ENCODE data around the gene CLDN18. TPM values are rescaled to one million over a fixed set of nuclear protein-coding genes. Genes with fewer than 3 reads are reported as not detected.

CLDN18 gene
- total RNA-seq, 2 donors from 2014 or later = not detected

GRCh38 chr3:138005627-138006026, 4.3 kb upstream of the CLDN18 start:
- peaks cover 25% of the 10 kb centered on the region for H3K27me3 Mint-ChIP-seq
- ATAC-seq = no peak
- H3K27ac Mint-ChIP-seq = no peak overlapping the region
- H3K4me1 Mint-ChIP-seq = no peaks in the 10 kb centered on the region
- H3K9me3 ChIP-seq (ENCODE audit: control insufficient read depth, low read length, poor library complexity, severe bottlenecking) = no peaks in the 10 kb centered on the region
- H3K36me3 Mint-ChIP-seq (ENCODE audit: low read depth) = no peaks in the 10 kb centered on the region
- no peak overlapping the region for H3K4me3 Mint-ChIP-seq
- no peak for DNase-seq

GRCh38 chr3:138007898-138008297, 2.1 kb upstream of the CLDN18 start:
- DNase-seq (no peak), ATAC-seq (no peak)
- Mint-ChIP-seq H3K36me3 (ENCODE audit: low read depth) (no peaks in the 10 kb centered on the region), H3K4me3 (no peak overlapping the region), H3K27me3 (peaks cover 11% of the 10 kb centered on the region), H3K27ac (no peak overlapping the region), H3K4me1 (no peaks in the 10 kb centered on the region)
- H3K9me3 ChIP-seq (ENCODE audit: control insufficient read depth, low read length, poor library complexity, severe bottlenecking) = no peaks in the 10 kb centered on the region

GRCh38 chr3:138010273-138010590, 267 bp downstream of the CLDN18 start:
- Mint-ChIP-seq H3K27ac (no peak overlapping the region), H3K36me3 (ENCODE audit: low read depth) (no peaks in the 10 kb centered on the region), H3K4me1 (no peaks in the 10 kb centered on the region), H3K27me3 (peaks cover 11% of the 10 kb centered on the region), H3K4me3 (no peak overlapping the region)
- DNase-seq (no peak), ATAC-seq (no peak)
- no peaks in the 10 kb centered on the region for H3K9me3 ChIP-seq (ENCODE audit: control insufficient read depth, low read length, poor library complexity, severe bottlenecking)

GRCh38 chr3:138011722-138012121, 1.8 kb downstream of the CLDN18 start:
- Mint-ChIP-seq H3K4me3 (no peak overlapping the region), H3K36me3 (ENCODE audit: low read depth) (no peaks in the 10 kb centered on the region), H3K27ac (no peak overlapping the region), H3K27me3 (peaks cover 10% of the 10 kb centered on the region), H3K4me1 (no peaks in the 10 kb centered on the region)
- H3K9me3 ChIP-seq (ENCODE audit: control insufficient read depth, low read length, poor library complexity, severe bottlenecking) = no peaks in the 10 kb centered on the region
- DNase-seq (no peak), ATAC-seq (no peak)

GRCh38 chr3:138012526-138012925, 2.6 kb downstream of the CLDN18 start:
- Mint-ChIP-seq H3K4me1 (no peaks in the 10 kb centered on the region), H3K27me3 (peaks cover 4% of the 10 kb centered on the region), H3K4me3 (no peak overlapping the region), H3K27ac (no peak overlapping the region), H3K36me3 (ENCODE audit: low read depth) (no peaks in the 10 kb centered on the region)
- H3K9me3 ChIP-seq (ENCODE audit: control insufficient read depth, low read length, poor library complexity, severe bottlenecking) = no peaks in the 10 kb centered on the region
- ATAC-seq = no peak
- no peak for DNase-seq

- Mint-ChIP-seq H3K27me3 (no peaks in the 10 kb centered on the region), H3K4me1 (no peaks in the 10 kb centered on the region), H3K27ac (no peak overlapping the region), H3K4me3 (no peak overlapping the region), H3K36me3 (ENCODE audit: low read depth) (no peaks in the 10 kb centered on the region)
- no peaks in the 10 kb centered on the region for H3K9me3 ChIP-seq (ENCODE audit: control insufficient read depth, low read length, poor library complexity, severe bottlenecking)
- ATAC-seq (no peak), DNase-seq (no peak)
Observed at GRCh38 chr3:138016065-138016464, 6.1 kb downstream of the CLDN18 start.

GRCh38 chr3:138019281-138020069, 9.5 kb downstream of the CLDN18 start:
- Mint-ChIP-seq H3K27ac (no peak overlapping the region), H3K36me3 (ENCODE audit: low read depth) (no peaks in the 10 kb centered on the region), H3K27me3 (peaks cover 2% of the 10 kb centered on the region), H3K4me3 (no peak overlapping the region), H3K4me1 (no peaks in the 10 kb centered on the region)
- ATAC-seq (no peak), DNase-seq (no peak)
- H3K9me3 ChIP-seq (ENCODE audit: control insufficient read depth, low read length, poor library complexity, severe bottlenecking) = no peaks in the 10 kb centered on the region

- DNase-seq (no peak), ATAC-seq (no peak)
- no peaks in the 10 kb centered on the region for H3K9me3 ChIP-seq (ENCODE audit: control insufficient read depth, low read length, poor library complexity, severe bottlenecking)
- H3K36me3 Mint-ChIP-seq (ENCODE audit: low read depth) = no peaks in the 10 kb centered on the region
- no peak overlapping the region for H3K4me3 Mint-ChIP-seq
- H3K4me1 Mint-ChIP-seq = no peaks in the 10 kb centered on the region
- peaks cover 15% of the 10 kb centered on the region for H3K27me3 Mint-ChIP-seq
- no peak overlapping the region for H3K27ac Mint-ChIP-seq
Observed at GRCh38 chr3:138023754-138024153, 13.8 kb downstream of the CLDN18 start.

GRCh38 chr3:138025553-138025952, 15.6 kb downstream of the CLDN18 start:
- H3K36me3 Mint-ChIP-seq (ENCODE audit: low read depth) = no peaks in the 10 kb centered on the region
- no peaks in the 10 kb centered on the region for H3K9me3 ChIP-seq (ENCODE audit: control insufficient read depth, low read length, poor library complexity, severe bottlenecking)
- DNase-seq (no peak), ATAC-seq (no peak)
- no peak overlapping the region for H3K27ac Mint-ChIP-seq
- H3K27me3 Mint-ChIP-seq = peaks cover 21% of the 10 kb centered on the region
- no peaks in the 10 kb centered on the region for H3K4me1 Mint-ChIP-seq
- H3K4me3 Mint-ChIP-seq = no peak overlapping the region

GRCh38 chr3:138027821-138028220, 17.9 kb downstream of the CLDN18 start:
- H3K9me3 ChIP-seq (ENCODE audit: control insufficient read depth, low read length, poor library complexity, severe bottlenecking) = no peaks in the 10 kb centered on the region
- Mint-ChIP-seq H3K27ac (no peak overlapping the region), H3K27me3 (peaks cover 32% of the 10 kb centered on the region), H3K4me3 (no peak overlapping the region), H3K4me1 (no peaks in the 10 kb centered on the region), H3K36me3 (ENCODE audit: low read depth) (no peaks in the 10 kb centered on the region)
- ATAC-seq (no peak), DNase-seq (no peak)

GRCh38 chr3:138030734-138031280, 20.8 kb downstream of the CLDN18 start:
- H3K27ac Mint-ChIP-seq = no peak overlapping the region
- ATAC-seq (no peak), DNase-seq (no peak)
- H3K36me3 Mint-ChIP-seq (ENCODE audit: low read depth) = no peaks in the 10 kb centered on the region
- H3K27me3 Mint-ChIP-seq = peaks cover 42% of the 10 kb centered on the region
- no peaks in the 10 kb centered on the region for H3K9me3 ChIP-seq (ENCODE audit: control insufficient read depth, low read length, poor library complexity, severe bottlenecking)
- no peaks in the 10 kb centered on the region for H3K4me1 Mint-ChIP-seq
- H3K4me3 Mint-ChIP-seq = no peak overlapping the region

GRCh38 chr3:138031536-138031935, 21.6 kb downstream of the CLDN18 start:
- no peaks in the 10 kb centered on the region for H3K4me1 Mint-ChIP-seq
- H3K9me3 ChIP-seq (ENCODE audit: control insufficient read depth, low read length, poor library complexity, severe bottlenecking) = no peaks in the 10 kb centered on the region
- DNase-seq = no peak
- no peak overlapping the region for H3K4me3 Mint-ChIP-seq
- H3K36me3 Mint-ChIP-seq (ENCODE audit: low read depth) = no peaks in the 10 kb centered on the region
- H3K27me3 Mint-ChIP-seq = peaks cover 42% of the 10 kb centered on the region
- no peak overlapping the region for H3K27ac Mint-ChIP-seq
- no peak for ATAC-seq

GRCh38 chr3:138032567-138032966, 22.6 kb downstream of the CLDN18 start:
- ATAC-seq (no peak), DNase-seq (no peak)
- no peak overlapping the region for H3K4me3 Mint-ChIP-seq
- H3K36me3 Mint-ChIP-seq (ENCODE audit: low read depth) = no peaks in the 10 kb centered on the region
- H3K9me3 ChIP-seq (ENCODE audit: control insufficient read depth, low read length, poor library complexity, severe bottlenecking) = no peaks in the 10 kb centered on the region
- H3K4me1 Mint-ChIP-seq = no peaks in the 10 kb centered on the region
- no peak overlapping the region for H3K27ac Mint-ChIP-seq
- H3K27me3 Mint-ChIP-seq = peaks cover 36% of the 10 kb centered on the region

GRCh38 chr3:138033202-138033691, 23.3 kb downstream of the CLDN18 start:
- Mint-ChIP-seq H3K27me3 (peaks cover 42% of the 10 kb centered on the region), H3K4me3 (no peak overlapping the region), H3K27ac (no peak overlapping the region), H3K4me1 (no peaks in the 10 kb centered on the region), H3K36me3 (ENCODE audit: low read depth) (no peaks in the 10 kb centered on the region)
- no peaks in the 10 kb centered on the region for H3K9me3 ChIP-seq (ENCODE audit: control insufficient read depth, low read length, poor library complexity, severe bottlenecking)
- ATAC-seq (no peak), DNase-seq (no peak)
